Measurements from ENCODE around the gene ZNF804B. TPM values are rescaled to one million over a fixed set of nuclear protein-coding genes. Genes with fewer than 3 reads are reported as not detected.

Gene ZNF804B
- polyA plus RNA-seq, 4 donors = 0.14 to 0.23 (median 0.22) TPM

DNA sequence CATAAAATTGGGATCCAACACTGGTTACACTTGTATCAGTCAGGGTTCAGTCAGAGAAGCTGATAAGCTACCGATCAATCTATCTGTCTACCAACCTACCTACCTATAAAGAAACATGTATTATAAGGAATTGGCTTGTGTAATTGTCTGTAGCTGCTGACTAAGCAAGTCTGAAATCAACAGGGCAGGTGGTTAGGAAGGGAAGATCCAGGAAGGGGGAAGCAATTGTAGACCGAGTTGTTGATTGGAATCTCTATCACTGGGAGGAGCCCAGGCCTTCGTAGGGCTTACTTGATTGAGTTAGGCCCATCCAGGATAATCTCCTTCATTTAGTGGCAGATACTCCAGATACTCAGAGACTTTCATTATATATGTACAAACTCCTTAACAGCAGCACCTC is 307.5 kb downstream of the ZNF804B start:
- no peak for DNase-seq (ENCODE audit: low read depth in 4 of 4, low spot score in 2 of 4)

- no peak for DNase-seq (ENCODE audit: low read depth in 4 of 4, low spot score in 2 of 4)
These were observed 312.6 kb downstream of the ZNF804B start for GRCh38 chr7:89072081-89072480.

- no peak for DNase-seq (ENCODE audit: low read depth in 4 of 4, low spot score in 2 of 4)
These were observed 314.3 kb downstream of the ZNF804B start for GRCh38 chr7:89073776-89074175.

DNA sequence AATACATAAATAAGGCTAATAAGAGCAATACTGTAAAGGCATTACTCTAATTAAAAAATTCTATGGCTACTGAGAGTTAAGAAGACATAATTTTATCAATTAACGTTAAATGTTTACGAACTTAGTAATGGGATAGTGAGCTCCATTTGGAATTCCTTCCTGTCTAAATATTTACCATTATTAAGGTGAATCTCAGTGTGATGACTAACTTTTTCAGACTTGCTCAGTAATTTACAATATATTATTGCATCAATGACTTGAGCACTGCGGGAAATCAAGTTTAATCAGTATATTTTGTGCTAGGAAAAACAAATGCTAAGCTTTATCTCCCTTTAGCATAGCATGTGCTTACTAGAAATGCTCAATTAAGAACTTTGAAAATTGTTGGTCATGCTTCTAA is 318.5 kb downstream of the ZNF804B start:
- DNase-seq (ENCODE audit: low read depth in 4 of 4, low spot score in 2 of 4) = no peak

DNA sequence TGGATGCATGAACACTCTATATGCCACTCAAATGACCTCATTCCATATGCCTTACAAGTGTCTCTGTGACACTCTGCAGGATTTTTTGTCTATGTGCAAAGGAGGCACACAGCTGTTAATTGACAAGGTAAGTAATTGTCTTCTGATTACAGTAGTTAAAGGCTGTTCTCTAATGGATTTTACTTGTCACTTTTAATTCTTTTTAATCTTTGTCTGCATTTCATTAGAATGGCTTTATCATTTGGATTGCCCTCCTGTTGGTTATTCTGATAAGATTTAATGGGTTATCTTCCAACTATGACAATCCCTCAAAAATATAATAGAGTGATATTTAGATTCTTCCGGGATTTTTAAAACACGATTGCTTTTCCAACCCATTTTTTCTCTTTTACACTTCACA is 326.1 kb downstream of the ZNF804B start:
- DNase-seq (ENCODE audit: low read depth in 4 of 4, low spot score in 2 of 4) = no peak

DNA sequence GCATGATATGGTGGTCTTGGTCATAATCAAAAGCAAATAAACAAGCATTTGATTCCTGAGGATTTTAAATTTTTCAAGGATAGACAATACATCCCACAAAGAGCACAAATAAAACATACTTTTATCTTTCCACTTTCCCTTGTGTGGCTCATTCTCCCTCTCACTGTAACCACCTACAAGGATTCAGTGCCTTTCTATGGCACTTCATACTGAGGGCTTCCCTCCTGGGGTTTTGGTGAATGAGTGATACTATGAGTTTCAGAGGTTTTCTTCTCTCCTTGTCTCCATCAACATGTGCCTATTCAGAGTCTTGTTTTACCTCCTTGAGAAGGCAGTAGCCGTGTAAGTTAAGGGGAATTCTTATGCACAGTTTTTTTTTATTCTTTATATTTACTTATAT is 332.1 kb downstream of the ZNF804B start:
- DNase-seq (ENCODE audit: low read depth in 4 of 4, low spot score in 2 of 4) = no peak

GRCh38 chr7:89094269-89094668 is 334.8 kb downstream of the ZNF804B start:
- DNase-seq (ENCODE audit: low read depth in 4 of 4, low spot score in 2 of 4) = no peak

DNA sequence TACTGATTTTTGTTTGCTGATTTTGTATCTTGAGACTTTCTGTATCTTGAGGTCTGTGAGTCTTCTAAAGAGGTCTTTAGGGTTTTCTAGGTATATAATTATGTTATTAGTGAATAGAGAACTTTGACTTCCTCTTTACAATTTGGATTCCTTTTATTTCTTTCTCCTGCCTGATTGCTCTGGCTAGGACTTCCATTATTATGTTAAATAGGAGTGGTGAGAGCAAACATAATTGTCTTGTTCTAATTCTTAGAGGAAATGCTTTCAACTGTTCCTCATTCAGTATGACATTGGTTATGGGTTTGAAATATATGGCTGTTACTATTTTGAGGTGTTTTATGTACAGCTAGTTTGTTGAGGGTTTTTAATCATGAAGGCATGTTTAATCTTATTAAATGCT is 344.1 kb downstream of the ZNF804B start:
- DNase-seq (ENCODE audit: low read depth in 4 of 4, low spot score in 2 of 4) = no peak

DNA sequence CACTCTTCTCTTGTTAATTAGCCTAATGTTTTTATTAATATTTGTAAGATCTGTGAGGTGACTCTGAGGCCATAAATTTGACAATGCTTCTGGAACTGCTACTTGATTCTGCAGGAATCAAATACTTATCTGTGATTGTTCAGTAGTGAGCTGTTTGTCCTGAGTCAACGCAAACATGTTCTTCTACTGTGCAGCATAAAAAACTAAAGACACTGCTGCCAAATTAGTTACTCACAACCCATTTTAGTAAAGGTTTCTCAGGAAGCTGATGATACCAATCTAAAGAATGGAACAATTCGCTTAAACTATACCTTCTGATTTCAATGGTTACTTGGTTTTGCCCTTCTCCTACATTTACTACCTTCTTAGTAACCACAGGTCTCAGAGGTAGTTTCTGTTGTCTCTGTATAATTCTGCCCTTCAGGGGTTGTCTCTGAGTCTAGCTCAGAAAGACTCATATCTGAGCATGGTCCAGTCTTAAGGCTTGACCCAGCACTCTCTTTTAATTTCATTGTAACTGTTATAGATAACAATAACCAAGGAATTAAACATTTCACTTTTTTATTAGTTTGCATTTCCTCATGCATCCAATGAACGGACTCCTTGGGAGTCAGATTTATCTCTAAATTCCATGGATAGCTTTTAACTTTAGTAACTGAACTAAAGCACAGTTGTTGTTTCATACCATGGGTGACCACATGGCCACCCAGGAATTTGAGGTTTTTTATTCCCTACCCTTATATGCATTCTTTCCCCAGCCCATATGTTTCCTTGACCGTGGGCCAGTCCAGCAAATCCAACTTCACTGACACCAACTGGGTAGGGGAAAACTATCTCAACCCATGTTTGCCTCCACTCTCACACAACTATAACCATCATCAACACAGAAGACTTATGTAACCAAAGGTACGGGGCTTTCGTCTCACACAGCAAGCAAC is 345.5 kb downstream of the ZNF804B start:
- DNase-seq (ENCODE audit: low read depth in 4 of 4, low spot score in 2 of 4) = no peak

GRCh38 chr7:89123871-89124270 is 364.4 kb downstream of the ZNF804B start:
- DNase-seq (ENCODE audit: low read depth in 4 of 4, low spot score in 2 of 4) = no peak

GRCh38 chr7:89129600-89130375 is 370.3 kb downstream of the ZNF804B start:
- no peak for DNase-seq (ENCODE audit: low read depth in 4 of 4, low spot score in 2 of 4)

GRCh38 chr7:89133357-89133756 is 373.9 kb downstream of the ZNF804B start:
- no peak for DNase-seq (ENCODE audit: low read depth in 4 of 4, low spot score in 2 of 4)

DNA sequence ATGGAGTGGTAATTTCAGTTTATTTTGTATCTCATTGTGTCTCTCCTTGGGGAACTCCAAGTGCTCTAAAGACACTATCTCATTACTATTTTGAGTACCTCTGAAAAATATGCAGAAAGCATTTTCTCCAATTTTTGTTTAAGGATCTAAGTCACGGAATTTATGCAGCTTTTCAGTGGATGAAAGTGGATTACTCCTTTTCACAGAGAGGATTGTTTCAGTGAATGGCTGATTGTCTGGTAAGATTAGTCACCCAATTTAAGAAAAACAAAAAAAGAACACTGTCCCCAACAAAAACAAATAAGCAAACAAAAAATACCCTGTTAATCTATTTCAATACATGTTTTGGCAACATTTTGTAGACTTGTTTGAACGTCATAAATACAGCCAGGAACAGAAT is 374.3 kb downstream of the ZNF804B start:
- DNase-seq (ENCODE audit: low read depth in 4 of 4, low spot score in 2 of 4) = no peak

DNA sequence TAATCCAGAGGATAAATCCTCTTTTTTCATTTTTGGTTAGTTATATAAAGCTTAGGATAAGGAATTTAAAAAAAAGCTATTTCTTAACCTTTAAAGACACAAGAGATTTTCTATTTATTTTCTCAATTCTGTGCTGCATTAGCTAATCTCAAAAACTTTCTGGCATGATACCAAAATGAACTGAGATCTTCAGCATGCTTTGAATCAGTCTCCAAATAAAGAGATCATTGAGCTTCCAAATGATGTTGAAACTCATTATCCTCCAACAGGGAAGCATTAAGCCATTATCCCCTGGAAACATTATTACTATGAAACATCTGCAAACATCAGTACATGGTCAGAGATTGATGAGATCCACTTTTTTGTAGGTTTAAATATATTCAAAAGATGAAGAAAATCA is 386.3 kb downstream of the ZNF804B start:
- no peak for DNase-seq (ENCODE audit: low read depth in 4 of 4, low spot score in 2 of 4)

GRCh38 chr7:89160107-89160506 is 400.6 kb downstream of the ZNF804B start:
- DNase-seq (ENCODE audit: low read depth in 4 of 4, low spot score in 2 of 4) = no peak

DNA sequence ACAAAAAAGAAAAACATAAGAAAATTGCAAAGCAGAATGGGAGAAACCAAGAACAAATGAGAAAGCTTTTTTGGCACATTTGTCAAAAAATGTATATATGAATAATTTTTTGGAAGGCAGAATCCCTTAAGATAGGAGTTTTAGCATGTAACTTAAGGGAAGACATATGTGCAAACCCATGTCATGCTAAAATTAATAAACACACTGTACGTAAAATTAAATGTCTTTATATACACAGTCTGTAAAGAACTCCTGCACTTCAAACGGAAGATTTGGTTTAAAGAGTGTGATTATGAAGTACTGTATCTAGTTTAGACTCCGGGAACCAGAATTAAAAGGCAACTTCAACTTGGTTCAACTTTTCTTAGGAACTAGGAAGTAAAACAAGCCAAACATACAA is 405.9 kb downstream of the ZNF804B start:
- no peak for DNase-seq (ENCODE audit: low read depth in 4 of 4, low spot score in 2 of 4)

DNA sequence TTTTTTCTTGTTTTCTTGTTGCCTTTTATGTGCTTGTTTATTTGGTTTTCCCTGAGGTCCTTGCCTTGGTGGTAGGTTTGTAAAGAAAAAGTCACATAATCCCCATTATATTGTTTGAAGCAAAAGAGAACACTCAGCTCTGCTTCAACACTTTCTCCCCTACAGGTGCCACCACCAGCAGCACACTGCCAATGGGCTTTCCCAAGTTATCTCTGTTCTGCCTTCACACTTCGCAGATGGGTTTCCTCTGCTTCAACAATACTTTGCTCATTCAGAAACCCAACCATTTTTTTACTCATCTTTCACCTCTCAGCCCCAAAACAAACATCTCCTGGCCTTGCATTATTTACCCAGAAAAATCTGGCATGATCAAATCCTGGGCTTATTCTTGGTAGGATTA is 411.1 kb downstream of the ZNF804B start:
- no peak for DNase-seq (ENCODE audit: low read depth in 4 of 4, low spot score in 2 of 4)

DNA sequence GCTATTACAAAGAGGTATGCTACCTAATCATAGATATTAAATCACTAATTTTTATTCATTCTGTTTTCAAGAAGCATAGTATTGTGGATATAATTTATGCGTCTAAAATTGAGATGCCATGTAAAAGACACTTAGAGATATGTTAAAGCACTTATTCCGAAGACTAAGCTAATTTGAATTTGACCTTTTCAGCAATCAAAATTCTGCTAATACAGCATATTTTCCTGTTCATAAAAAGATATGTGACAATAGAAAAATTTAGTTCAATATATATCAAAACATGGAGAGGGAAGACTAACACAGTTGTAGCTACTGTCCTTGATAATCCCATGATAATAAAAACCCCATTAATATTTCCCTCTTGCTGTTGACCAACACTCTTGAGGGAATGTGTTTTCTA is 422.6 kb downstream of the ZNF804B start:
- no peak for DNase-seq (ENCODE audit: low read depth in 4 of 4, low spot score in 2 of 4)

DNA sequence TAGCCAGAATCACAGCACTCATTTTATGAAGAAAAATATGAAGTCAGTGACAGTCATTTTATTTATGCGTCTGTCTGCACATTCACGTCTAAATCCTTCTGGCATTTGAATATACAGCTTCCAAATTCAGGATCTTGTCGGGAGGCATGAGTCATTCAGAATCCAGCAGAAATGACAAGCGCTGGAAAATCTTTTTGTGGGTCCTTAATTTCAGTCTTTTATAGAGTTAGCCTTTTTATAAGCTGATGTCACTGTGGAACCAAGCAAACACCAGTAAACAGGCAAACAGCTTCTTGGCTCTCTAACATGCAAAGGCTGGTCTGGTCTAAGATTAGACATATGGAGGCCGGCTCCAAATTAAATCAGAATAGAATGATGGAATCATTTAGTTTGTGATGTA is 424.2 kb downstream of the ZNF804B start:
- no peak for DNase-seq (ENCODE audit: low read depth in 4 of 4, low spot score in 2 of 4)

DNA sequence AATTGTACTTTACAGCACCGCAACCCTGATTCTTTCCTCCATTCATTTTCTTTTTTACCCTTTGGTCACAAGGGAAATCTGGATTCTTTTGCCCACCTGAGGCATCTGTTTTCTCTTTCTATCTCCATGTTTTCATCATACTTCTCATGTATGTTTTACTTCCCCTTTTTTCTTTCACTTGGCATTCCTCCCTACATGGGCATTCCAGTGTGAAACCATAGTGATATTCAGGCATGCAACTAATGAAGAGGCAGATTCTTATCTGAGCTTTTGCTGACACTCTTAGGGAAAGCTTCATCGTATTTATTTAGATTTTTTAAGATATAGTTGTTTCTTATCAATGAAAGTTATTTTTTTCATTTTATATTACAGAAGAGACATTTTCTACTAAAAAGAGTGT is 441.3 kb downstream of the ZNF804B start:
- DNase-seq (ENCODE audit: low read depth in 4 of 4, low spot score in 2 of 4) = no peak

DNA sequence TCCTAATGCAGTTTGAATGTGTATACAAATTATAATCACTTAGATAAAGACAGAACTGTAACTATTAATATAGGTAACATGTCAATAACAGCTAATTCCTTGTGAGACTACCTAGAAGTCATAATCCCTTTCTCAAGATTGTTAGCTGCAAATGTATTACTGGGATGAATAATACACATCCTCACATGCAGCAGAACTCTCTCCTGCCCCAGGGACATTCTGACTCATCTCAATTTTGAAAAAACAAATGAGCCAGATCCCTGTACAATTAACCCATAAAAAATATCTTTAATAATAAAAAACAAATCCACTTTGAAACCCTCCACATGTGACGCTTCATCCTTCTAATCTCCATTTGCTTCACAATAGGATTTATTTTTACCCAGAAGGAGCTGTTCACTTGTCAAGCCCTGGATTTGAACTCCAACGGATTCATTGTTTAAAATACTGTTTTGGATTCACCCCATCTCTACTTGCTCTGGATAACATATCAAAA is 464.4 kb downstream of the ZNF804B start:
- DNase-seq (ENCODE audit: low read depth in 4 of 4, low spot score in 2 of 4) = no peak
